GM18508 (cell line): ENCODE data around the gene GAL.

Experiments
- ATAC-seq: cut with Tn5 transposase; IDR thresholded peaks from one replicate; pipeline ENCODE4 v1.9.1; 2021; ENCODE audit warnings: moderate number of reproducible peaks; ENCODE audit not compliant: insufficient read depth, unreplicated experiment

GAL gene

DNA sequence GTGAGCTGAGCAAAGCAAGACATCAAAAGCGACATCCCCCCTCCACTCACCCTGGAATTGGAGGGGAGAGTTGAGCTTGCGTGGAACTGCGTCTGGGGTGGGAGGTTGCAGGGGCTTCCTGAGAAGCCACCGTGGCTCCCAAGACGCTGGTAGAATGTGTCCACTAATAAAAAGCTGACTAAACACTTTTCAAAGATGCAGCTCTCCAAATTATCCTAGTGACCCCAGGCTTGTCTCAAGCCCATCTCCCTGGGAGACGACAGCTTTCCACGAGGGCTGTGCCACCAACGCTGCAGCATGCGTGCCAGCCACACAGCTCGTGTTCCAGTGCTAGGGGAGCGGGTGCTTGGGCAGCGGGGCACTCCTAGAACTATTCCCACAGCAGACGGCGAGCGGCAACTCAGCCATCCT, 6.3 kb upstream of the GAL start:
- ATAC-seq: no peak

DNA sequence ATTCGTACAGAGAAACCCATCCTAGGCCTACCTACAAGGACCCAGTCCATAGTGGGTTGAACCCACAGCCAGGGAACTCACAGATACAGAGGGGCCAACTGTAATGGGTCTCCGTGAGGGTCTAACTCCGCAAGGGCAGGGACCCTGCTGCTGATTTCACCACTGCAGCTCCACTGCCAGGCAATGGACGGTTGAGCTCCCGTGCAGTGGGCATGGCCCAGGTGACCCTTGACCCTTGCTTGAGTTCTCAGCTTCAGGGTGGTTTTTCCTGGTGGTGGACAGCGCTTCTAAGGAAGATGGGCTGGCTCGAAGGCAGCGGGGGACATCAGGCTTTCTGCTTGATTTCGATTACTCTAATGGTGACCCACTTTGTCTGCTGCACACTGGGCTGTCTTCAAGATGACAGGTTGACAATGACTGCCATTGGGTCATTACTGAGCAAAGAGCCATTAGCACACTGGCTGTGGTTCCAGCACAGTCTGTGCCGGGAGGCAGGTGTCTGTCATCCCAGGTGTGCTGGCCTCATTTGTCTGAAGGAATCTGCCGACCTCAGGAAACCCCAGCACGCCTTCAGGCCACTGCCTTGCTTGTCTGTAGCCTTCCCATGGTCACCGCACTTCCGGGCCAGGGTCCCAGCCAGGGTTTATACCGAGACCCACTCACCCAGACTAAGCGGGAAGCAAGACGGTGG, 3.7 kb upstream of the GAL start:
- no peak for ATAC-seq

DNA sequence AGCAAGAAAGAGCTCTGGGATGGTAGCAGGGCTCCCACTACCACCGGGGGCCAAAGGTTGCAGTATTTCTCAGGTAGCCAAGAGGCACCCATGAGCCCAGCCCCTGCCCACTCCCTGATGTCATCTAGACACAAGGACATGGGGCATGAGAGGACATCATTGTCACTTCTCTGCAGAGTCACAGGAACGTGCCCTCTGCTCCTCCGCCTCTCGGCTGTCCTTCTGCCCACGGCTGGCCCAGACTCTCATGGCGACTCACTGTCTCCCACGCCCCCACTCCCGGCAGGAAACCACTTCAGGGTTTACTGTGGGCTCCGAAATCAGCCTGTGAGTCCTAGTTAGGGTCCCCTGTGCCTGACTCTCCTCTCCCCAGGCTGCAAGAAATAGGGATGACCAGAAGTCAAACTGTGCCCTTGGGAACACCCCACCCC, 1.8 kb upstream of the GAL start:
- ATAC-seq: no peak

DNA sequence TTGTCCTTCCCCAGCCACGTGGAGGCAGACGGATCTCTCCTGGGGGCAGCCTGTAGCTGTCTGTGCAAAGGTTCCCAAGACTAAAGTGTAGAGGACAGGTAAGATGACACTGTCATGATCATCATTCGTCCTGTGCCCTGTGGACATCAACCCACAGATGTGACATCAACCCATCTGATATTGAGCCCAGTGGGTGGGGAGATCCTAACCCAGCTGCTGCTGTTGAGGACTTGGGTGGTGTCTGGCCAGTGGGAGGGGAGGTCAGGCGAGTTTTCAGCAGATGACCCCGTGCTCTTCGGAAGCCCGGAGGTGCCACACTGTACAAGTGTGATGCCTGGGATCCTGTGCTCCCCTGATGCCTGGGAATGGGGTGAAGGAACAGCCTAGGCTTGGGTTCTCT, 1.2 kb upstream of the GAL start:
- ATAC-seq: no peak

DNA sequence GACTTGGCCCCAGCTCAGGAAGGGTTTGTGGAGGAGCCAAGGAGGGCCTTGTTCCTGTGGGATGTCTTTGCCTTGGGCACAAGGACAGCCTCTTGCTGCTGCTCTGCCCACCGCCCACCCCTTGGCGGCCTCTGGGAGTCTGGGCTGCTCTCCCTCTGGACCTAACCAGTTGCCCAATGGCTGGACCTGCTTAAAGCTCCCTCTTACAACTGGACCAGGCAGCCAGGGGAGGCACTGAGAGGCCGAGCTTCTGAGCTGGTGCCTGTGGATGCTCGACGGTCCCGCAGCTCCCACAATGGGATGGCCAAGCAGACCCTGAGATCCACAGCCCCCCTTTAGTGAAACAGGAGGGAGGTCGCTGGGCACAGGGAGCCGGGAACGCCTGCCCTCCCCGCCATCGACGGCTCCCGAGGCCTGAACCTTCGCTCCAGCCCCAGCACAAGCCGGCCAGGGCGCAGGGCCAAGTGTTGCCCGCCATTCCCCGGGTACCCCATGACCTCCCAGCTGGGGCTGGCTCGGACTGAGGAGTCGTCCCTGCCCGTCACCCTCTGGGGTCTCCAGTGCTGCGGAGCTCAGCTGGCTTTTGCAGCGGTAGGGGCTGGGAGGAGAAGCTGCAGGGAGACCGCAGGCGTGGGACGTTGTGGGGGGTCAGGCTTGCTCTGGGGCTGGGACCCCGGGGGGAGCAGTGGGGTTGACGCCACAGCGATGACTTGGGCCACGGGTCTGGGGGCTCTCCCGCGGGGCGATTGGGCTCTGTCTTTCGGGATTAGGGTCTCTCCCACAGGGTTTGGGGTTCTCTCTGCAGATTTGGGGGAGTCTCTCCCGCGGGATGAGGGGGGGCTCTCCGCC, 584 bp upstream of the GAL start:
- no peak for ATAC-seq

DNA sequence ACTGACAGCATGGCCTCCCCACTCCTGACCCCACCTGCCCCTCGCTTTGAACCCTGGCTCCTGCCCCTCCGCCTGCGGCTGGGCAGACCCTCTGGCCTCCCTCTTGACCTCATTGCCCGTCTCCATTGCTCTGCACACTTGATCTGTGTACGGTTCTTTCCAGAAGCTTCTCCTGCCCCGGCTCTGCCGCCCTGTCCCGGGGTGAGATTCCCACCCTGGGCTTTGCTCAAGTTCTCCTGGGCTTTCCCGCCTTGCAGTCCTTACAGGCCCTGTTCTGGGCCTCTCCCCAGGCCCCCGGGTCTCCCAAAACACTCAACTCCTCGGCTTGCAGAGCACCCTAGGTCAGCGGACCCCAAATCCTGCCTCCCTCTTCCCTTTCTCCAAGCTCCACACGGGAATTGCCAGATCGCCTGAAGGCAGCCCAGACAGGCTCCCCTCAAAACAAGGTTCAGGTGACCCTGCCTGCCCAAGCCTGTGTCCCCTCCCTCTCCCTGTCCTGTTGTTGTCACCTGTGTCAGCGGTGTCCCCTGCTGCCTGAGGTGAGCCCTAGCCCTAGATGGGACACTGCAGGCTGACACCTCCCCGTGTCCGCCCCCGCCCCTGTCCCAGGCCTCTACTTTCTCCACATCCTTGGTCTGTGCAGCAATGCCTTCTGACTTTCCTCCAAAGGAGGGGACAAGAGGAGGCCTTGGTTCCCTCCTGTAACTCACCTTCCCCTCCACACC, 1.5 kb downstream of the GAL start:
- ATAC-seq: no peak

DNA sequence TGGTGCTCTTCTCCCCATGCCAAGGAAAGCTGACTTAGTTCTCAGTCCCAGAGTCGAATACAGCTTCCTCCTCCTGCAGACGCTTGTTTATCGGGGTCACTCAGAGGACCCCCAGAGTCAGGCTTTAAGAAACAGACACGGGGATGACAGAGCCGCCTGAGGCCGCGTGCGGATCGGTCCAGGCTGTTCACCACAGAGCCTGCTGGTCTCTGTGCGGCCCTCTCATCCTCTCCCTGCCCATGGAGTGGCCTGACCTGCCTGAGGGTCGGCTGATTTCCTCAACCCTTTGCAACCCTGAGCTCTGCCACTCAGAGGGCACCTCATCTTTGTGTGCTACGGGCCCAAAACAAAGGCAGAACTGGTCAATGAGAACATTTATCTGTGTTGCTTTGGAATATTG, 2.1 kb downstream of the GAL start:
- no peak for ATAC-seq

DNA sequence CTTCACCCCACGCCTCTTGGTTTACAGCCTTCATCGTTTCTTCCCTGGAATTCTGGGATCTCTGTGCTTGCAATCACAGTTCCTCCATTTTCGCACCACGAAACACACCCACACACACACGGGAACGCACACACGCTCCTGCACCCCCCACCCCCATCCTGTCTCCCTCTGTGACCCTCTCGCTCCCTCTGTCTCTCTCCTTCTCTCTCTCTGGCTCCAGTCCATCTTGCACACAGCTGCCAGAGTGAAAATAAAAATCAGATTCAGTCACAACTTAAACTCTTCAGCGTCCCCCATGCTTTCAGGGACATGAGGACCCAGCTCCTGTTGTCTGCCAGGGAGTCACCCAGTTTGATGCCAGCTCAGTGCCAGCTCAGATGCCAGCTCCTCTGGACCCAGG, 3.0 kb downstream of the GAL start:
- no peak for ATAC-seq

DNA sequence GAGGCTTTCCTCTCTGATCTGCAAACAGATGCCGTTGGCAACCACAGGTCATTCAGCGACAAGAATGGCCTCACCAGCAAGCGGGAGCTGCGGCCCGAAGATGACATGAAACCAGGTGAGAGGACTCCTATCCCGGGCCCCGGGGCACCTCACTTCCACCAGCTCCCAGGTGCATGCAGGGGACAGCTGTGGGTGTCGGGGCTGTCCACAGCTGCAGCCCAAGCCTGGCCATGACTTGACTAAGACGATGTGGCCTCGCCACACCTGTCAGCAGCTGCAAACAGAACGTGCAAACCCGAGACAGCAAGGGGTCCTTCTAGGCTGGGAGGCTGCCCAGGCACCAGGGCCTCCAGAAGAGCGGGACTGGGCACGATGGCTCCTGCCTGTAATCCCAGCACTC, 3.6 kb downstream of the GAL start:
- no peak for ATAC-seq

DNA sequence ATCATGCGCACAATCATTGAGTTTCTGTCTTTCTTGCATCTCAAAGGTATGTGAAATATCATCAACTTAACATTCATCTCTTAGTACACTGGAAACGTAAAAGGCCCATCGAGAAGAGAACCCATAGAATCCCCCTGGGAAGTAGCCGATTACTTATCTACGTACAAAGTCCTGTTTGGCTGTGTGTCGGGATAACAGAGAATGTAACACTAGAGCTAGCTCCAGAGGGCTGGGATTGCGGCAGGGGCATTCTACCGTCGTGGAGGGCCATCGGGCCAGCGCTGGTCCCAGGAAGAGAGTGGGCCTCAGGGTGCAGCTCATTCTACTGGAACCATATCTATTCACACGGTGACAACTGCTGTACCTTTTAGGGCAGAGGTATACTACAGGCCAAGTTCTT, 4.5 kb downstream of the GAL start:
- no peak for ATAC-seq

DNA sequence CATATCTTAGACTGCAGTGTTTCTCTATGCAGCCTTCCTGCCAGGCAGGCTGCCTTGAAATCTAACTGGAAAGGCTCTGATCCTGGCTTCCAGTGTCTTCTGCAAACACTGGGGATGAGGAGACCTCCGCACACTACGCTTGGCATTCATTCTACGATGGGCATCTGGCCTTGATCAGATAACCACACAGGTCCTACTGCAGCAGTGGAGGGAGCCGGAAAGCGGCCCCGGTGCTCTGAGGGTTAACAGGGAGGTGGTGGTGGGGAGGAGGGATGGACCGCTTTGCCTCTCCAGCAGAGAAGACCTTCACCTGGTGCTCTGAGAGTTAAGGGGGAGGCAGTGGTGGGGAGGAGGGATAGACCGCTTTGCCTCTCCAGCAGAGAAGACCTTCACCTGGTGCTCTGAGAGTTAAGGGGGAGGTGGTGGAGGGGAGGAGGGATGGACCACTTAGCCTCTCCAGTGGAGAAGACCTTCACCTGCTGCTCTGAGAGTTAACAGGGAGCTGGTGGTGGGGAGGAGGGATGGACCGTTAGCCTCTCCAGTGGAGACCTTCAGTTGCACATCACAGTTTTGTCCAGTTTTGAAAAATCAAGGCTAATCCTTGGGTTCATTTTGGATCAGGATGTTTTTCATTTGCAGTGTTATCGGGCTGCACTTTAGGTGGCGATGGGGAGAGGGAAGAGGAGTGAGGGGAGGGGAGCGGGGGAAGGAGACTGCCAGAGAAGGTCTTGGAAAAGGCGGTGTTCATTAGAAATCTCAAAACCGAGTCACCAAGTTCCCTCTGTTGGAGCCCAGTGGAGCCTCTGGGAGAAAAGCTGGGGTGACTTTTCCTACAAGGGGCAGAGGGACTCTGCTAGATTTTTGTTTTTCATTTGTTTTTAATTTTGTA, 5.6 kb downstream of the GAL start:
- no peak for ATAC-seq

DNA sequence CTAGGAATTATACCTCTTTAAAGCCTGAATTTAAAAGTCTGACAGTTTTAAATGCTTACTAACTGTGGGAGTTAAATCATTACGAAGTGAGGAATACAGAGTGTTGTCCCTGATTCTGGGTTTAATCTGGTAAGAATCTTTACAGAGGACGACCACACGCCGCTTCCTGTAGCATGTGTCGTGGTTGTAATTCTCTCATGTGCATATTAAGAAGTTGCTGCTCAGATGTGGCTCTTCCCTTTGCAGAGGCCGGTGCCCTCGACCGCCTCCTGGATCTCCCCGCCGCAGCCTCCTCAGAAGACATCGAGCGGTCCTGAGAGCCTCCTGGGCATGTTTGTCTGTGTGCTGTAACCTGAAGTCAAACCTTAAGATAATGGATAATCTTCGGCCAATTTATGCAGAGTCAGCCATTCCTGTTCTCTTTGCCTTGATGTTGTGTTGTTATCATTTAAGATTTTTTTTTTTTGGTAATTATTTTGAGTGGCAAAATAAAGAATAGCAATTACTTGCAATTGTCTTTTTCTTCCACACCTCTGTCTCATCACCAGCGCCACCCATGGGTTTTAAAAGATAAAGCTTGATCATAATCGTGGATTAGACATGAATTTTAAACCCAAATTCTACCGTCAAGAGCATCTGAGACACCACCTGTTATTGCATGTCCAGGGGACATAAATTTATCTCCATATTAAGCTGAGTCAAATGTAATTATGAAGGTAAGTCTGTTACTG, 6.5 kb downstream of the GAL start:
- no peak for ATAC-seq

DNA sequence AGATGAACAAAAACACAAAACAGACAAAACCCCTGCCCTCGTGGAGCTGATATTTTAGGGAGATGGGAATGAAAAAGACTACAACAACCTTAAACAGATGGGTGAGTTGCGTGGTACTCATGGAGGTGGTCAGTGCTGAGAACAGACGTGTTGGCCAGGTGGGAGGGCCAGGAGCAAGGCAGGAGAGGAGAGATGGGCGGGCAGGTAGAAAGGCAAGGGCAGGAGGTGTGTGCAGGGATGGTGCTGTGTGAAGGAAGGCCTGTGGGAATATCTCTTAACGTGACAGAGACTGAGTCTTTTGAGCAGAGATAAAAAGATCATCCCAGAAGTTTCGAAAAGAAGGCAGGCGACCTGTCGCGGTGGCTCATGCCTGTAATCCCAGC, 7.0 kb downstream of the GAL start:
- ATAC-seq: no peak

DNA sequence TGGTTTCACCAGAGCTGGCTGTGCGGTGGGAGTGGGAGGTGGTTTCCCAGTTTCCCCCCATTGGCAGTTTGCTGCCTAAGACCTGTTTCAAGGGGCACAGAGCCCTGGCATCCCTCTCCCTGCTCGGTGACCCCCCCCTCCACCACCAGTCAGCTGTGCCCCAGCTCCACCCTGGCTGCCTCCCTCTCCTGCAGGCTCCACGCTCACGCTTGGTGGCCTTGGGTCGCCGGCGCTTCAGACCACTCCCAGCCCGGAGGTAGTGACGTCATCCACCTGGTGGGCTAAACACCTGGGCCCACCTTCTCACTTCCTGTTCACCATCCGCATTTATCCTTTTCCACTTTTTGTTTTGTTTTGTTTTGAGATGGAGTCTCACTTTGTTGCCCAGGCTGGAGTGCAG, 7.8 kb downstream of the GAL start:
- no peak for ATAC-seq

DNA sequence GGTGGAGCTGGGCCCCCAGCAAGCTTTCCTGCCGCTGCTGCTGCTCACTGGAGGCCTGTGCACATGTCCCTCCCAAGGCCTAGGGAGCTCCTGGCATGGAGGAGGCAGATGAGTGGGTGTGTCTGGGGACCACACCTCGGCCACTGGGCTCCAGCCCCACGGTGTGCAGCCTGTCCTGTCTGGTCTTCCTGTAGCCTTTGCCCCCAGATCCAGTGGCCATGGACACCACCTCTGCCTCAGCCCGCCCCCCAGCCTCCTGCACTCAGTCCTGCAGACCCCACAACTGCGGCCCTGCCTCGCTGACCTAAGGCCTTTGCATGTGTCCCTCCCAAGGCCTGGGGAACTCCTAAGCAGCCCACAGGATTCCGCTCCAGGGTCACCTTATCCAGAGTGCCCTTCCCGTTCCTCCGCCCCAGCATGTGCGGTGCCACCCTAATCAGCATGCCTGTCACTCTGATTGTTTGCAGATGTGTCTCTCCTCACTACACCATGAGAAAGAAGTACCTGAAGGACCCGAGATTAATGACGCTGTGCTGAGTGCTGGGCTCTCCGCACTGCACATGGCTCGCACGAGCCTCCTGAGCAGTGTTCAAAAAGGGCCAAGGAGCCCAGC, 8.6 kb downstream of the GAL start:
- ATAC-seq: no peak

DNA sequence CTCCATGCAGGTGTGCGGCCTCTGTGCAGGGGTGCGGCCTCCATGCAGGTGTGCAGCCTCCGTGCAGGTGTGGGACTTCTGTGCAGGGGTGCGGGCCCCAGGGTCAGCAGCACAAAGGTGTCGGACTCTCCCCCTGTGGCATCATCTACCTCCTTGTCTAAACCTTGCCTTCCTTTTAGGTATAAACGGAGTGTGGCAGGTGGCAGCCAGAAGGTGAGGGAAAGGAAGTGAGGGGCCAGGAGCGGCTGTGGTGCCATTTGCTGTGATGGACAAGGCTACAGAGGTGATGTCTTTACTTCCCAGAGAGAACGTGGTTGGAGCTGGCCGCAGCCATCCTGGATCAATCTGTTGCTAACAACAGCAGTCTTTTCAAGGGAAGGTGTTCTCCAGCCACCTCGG, 9.1 kb downstream of the GAL start:
- no peak for ATAC-seq

DNA sequence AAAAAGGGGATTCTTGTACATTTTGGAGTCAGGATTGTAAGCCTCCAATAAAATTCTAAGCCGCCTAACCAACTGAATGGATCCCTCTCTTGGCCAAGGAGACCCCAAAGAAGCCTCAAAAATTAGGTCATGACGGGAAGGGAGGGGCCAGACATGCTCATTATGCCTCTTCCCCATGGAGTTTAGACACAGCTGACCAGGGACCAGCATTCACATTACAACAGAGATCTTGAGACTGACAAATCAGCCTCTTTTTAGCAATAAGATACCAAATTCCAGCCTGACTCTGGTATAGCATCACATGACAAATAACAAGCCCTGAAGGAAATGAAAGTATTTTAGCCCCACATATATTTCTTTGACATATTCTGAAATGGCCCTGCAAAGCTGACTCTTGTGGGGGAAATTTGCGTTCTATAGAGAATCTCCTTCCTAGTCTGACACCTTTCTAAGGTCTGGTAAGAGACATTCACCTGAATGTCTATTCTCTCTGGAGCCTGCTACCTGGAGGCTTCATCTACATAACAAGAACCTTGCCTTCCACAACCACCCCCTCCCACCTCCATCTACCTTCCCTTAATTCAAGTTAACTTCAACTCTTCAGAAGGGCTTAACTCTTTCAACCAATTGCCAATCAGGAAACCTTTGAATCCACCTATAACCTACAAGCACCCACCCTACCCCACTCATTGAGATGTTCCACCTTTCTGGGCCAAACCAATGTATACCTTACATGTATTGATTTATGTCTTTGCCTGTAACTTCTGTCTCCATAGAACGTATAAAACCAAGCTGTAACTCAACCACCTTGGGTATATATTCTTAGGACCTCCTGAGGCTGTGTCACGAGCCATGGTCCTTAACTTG, 10.3 kb downstream of the GAL start:
- no peak for ATAC-seq

DNA sequence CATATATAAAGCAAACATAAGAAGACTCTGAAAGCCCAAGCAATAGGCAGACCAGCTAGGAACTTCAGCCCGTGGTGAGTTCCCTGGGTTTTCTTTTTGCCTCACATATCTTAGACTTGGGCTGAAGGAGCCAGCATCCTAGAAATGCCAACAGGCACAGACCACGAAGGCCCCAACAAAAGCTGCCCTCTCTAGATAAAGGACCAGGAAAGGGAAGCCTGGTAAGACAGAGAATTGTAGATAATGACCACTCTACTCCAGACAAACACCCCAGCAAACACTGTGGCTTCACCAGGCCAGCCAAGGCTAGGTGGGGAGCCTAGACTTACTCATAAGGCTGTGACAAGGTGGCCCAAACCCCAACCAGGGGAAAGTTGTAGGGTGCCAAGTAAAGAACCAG, 11.2 kb downstream of the GAL start:
- no peak for ATAC-seq
